ENCODE results near the gene PLEKHH3.

- TF ChIP-seq, protein P1, sequence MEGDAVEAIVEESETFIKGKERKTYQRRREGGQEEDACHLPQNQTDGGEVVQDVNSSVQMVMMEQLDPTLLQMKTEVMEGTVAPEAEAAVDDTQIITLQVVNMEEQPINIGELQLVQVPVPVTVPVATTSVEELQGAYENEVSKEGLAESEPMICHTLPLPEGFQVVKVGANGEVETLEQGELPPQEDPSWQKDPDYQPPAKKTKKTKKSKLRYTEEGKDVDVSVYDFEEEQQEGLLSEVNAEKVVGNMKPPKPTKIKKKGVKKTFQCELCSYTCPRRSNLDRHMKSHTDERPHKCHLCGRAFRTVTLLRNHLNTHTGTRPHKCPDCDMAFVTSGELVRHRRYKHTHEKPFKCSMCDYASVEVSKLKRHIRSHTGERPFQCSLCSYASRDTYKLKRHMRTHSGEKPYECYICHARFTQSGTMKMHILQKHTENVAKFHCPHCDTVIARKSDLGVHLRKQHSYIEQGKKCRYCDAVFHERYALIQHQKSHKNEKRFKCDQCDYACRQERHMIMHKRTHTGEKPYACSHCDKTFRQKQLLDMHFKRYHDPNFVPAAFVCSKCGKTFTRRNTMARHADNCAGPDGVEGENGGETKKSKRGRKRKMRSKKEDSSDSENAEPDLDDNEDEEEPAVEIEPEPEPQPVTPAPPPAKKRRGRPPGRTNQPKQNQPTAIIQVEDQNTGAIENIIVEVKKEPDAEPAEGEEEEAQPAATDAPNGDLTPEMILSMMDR (IDR thresholded peaks at IDR 0.05) = no peak
- TF ChIP-seq POLR2A (IDR thresholded peaks at IDR 0.05) = no peak
These were observed 27.7 kb upstream of the PLEKHH3 start for GRCh38 chr17:42704490-42704836.
